BE2C (cell line): Measurements from ENCODE around the gene SPATA3.
A peak's percentile ranks its signal among the peaks of the same experiment; 100 is the strongest.

Source experiments
- DNase-seq: peaks from one replicate; pipeline ENCODE4 v3.0.0-alpha.2; 2020
- H3K27me3 ChIP-seq: fragments of 250-450 bp; sonication (Bioruptor Pico); 2 replicates; pipeline ENCODE4 v1.5.1; 2020; ENCODE audit warnings: mild to moderate bottlenecking
- H3K36me3 ChIP-seq: fragments of 250-450 bp; sonication (Bioruptor Pico); 2 replicates; pipeline ENCODE4 v1.5.1; 2020; ENCODE audit warnings: mild to moderate bottlenecking
- H3K4me1 ChIP-seq: fragments of 250-450 bp; sonication (Bioruptor Pico); 2 replicates; pipeline ENCODE4 v1.5.1; 2020
- H3K4me3 ChIP-seq: 2 replicates; pipeline ENCODE4 v1.5.1; 2011; ENCODE audit warnings: low read depth, low read length
- H3K9me3 ChIP-seq: fragments of 250-450 bp; sonication (Bioruptor Pico); 2 replicates; pipeline ENCODE4 v1.5.1; 2020
- TF ChIP-seq, protein P1 (sequence below): IDR thresholded peaks from 2 replicates; pipeline ENCODE4 v1.5.1; 2012; ENCODE audit warnings: mild to moderate bottlenecking, low read depth, low read length

SPATA3 gene

DNA sequence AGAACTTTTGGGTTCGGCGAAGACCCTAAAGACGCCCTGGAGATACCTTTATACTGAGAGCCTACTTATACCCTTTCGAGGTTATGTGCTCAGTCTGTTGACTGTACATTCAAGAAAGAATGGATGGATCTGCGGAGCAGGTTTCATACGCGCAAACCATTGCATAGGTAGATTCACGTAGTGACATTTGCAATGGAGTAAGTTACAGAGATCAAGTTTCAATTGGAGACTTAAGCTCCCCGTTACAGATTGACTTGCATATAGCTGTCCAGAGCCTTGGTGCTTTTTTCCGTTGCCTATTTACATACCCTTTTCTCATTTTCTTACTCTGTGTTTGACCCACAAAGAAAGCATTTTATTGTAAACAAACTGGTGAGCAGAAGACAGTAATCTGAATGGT is 61.7 kb downstream of the SPATA3 start:
- DNase-seq = no peak
- Histone ChIP-seq H3K36me3 (peaks cover 18% of the 10 kb centered on the region), H3K4me3 (peak overlapping the region; percentile 99), H3K4me1 (peaks cover 4% of the 10 kb centered on the region), H3K27me3 (no peaks in the 10 kb centered on the region), H3K9me3 (no peaks in the 10 kb centered on the region)
- TF ChIP-seq, protein P1, sequence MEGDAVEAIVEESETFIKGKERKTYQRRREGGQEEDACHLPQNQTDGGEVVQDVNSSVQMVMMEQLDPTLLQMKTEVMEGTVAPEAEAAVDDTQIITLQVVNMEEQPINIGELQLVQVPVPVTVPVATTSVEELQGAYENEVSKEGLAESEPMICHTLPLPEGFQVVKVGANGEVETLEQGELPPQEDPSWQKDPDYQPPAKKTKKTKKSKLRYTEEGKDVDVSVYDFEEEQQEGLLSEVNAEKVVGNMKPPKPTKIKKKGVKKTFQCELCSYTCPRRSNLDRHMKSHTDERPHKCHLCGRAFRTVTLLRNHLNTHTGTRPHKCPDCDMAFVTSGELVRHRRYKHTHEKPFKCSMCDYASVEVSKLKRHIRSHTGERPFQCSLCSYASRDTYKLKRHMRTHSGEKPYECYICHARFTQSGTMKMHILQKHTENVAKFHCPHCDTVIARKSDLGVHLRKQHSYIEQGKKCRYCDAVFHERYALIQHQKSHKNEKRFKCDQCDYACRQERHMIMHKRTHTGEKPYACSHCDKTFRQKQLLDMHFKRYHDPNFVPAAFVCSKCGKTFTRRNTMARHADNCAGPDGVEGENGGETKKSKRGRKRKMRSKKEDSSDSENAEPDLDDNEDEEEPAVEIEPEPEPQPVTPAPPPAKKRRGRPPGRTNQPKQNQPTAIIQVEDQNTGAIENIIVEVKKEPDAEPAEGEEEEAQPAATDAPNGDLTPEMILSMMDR = no peak
